Cortex of kidney (tissue), 1 donor: ENCODE measurements around the gene SLC38A5.
"Not testable (repeated sequence)": the region's sequence is repeated elsewhere in the genome, so short reads cannot be mapped to it uniquely, and the experiment has no call there.

Experiments
- DNase-seq: peaks from one replicate; lab custom pipeline; 2025; lab: John Stamatoyannopoulos, UW

SLC38A5 gene

DNA sequence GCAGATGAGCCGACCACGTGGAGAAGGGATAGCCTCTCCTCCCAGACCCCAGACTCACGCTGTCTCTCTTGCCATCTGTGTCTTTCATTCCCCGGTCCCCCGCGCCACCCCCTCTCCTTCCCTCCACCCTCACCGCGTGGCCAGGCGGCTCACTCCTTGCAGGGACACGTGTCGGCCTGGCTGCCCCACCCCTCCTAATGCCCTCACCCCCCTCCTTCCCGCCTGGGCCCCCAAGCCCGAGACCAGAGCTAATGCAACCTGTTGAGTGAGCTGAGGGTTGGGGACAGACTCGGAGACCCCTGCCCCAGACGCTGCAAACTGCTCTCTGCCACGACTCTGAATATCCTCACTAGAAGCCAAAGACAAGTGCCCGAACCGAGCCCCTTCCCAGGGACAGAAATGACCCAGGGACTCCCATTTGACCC, 1.8 kb downstream of the SLC38A5 start:
- no peak for DNase-seq

DNA sequence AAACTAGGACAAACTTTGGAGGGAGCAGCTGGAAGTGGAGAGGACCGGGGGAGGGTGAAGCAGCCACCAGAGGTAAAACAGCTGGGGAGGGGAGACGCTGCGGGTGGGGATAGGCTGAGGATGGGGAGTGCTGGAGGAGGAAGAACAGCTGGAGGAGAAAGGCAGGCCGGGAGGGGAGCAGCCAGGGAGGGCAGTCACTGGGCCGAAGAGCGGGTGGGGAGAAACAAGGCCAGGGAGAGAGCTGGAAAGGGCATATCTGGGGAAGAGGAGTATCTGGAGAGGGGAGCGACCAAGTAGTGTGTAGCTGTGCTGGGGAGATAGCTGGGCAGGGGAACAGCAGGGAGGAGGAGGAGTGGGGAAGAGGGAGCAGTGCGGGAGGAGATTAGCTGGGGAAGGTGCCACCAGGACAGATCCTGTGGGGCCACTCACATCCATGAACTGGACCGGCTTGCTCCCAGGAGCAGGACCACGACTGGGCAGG, 2.7 kb downstream of the SLC38A5 start:
- DNase-seq, result no peak

DNA sequence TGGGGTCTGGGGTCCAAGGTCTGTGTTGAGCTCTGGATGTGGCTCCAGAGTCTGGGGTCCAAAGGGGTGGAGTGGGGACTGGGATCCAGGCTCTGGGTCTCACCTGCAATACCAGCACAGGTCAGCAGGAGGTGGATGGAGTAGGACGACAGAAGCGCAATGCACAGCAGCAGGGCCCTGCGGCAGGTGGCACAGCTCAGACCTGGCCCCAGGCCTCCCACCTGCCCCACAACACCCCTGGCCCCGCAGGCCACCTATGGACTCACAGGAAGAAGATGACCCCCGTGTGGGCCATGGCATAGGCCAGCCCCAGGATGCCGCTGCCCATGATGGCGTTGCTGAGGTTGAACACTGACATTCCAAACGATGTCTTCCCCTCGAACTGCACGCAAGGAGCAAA, 3.4 kb downstream of the SLC38A5 start:
- no peak for DNase-seq

DNA sequence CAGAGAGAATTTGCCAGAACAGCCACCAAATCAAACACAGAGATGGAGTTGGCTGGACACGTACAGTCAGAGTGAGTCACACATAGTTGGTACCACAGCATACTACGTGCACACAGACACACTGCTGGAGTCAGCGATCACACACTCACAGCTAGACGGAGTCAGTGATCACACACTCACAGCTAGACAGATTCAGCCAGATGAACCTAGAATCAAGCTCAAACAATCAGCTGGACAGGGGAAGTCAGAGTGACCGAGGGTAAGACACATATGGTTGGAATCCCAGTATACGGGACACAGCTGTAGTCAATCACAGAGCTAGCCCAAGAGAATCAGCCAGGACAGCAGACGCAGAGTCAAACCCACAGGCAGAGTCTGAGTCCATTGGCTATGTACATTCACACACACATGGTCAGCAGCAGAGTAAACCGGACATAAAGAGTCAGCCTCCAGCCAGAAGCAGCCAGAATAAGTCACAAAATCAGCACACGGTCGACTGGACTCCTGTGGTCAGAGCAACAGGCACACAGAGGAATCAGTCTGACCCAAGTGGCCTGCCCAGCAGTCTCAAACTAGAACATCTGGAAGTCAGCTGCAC, 4.6 kb downstream of the SLC38A5 start:
- DNase-seq, result no peak

DNA sequence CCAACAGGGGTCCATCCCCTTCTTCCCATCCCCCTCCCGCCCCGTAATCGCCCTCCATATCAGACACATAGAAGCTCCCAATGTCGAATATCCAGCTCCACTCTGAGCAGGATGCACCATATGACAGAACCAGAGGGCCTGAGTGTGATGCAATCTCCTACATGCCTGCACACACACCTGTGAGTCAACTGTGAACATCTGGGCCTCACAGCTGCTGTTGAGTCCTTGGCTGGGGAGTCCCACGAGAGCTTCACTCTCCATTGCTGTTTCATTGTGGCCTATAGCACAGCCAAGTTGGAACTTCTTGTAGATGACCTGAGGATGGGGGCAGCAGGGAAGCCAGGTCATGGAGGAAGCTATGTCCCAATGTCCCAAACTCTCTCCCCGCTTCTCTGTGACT, 8.2 kb downstream of the SLC38A5 start:
- DNase-seq, result no peak

DNA sequence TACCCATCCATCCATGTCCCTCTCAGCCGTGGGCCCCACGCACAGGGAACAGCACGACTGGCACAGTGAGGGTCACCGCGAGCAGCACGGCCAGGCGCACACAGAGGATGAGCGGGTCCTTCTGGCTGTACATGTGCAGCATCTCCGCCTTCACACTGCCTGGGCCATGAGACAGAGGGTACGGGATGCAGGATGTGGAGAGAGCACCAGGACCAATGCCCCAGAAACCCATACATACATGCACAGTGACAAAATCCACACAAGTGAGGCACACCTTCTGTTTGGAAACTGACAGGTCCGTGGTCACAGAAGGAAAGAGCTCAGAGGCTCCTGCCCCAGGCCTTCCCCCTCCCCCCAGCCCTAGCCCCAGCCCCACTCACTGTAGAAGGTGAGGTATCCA, 9.5 kb downstream of the SLC38A5 start:
- DNase-seq, result no peak

DNA sequence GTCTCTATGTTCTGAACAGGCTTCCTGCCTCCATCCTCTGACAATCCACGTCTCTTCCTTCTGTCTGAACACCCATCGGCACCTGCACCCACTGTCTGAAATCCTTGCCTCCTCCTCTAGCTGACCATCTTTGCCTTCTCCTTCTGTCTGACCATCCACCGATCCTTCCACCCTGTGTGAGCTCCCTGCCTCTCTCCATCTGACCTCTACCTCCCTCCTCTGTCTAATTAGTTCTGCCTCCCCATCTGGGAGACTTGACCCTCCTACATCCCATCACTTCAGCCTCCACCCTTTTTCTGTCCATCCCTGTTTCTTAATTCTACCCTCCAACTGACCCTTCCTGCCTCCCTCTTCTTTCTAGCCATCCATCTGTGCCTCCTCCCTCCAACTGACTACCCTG, 10.0 kb downstream of the SLC38A5 start:
- DNase-seq, result no peak

DNA sequence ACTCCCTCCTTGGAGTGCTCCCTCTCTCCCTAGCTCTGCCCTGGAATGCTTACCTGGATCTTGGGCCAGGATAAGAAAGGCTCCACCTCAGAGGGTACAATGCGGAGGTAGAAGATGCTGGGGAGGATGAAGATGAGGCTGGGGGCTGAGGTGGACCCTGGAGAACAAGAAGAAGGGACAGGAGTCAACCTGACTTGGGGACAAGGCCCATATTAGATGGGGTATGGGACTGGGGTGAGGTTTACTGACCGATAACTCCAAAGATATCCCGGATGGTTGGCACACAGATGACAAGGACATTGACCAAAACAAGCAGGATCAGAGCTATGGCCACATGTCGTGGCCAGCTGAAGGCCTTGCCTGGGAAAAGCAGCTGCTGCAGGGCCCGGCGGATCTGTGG, 10.6 kb downstream of the SLC38A5 start:
- DNase-seq, result no peak

DNA sequence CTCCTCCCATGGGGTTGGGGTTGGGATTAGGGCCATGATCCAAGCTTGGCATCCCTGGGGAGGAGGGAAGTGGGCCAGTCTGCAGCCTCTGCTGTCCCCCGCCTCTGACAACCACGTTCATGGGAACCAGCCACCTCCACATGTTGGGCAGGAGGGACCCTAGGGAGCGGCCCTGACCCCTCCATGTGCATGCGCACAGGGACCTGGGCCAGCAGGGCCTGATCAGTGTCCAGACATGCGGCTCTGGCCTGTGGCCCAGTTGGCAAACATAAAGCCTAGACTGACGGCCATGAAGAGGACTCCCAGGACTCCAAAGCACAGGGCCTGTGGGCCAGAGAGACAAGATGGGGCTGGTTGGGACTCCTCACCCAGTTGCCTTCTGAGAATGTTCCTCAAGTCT, 11.3 kb downstream of the SLC38A5 start:
- no peak for DNase-seq

DNA sequence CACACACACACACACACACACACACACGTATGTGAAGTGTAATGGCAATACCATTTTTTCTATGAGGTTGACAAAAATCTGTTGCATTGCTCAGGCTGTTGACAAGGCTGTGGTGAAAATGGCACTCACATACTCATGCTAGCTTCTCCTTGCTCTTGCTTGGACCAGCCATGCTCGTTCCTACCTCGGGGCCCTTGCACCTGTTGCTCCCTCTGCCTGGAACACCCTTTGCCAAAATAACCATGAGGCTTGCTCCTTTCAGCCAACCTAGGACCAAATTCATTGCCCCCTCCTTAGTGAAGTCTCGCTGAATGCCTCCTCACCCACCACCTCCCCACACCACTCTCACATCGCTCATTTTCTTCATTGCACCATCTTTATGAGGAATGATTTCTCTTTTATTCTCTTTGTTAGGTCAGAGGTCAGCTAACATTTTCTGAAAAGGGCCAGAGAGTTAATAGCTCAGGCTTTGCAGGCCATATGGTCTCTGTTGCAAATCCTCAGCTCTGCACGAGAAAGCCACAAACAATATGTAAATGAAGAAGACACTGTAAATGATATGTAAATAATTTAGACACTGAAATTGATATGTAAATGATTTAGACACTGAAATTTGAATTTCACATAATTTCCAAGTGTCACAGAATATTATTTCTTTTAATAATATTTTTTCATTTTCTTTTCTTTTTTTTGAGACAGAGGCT, 13.3 kb downstream of the SLC38A5 start:
- no peak for DNase-seq

DNA sequence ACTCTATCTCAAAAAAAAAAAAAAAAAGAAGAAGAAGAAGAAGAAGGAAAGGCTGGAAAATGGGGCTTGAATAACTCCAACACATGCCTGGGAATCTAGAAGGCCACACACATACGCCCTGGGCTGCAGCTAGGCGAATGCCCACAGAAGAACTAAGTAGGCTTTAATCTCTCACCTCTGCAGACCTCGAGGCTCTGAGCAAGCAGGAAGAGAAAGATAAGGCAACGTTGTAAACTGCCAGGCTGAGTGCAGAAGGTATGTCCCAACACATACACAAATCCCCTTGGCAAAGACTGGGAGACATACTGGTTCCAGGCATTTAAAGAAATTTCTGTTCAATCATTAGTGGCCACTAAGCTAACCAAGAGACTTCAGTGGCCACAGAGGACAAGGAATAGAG, 18.4 kb downstream of the SLC38A5 start:
- no peak for DNase-seq

DNA sequence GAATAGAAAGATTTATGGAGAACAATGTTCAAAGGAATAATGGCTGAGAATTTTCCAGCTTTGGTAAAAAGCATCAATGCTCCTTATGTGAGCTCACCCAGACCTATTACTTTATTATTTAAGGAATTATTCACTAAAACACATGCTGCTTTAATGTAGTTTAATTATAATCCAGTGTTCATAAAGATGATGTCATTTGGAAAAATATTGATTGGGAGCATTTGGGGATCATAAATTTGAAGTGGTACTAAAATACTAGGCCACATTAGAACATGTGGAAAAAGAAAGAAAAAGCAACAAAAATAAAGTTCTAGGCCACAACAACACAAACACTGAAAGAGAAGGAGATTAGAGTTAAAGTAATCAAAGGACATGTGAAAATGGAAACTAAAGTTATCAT, 20.0 kb downstream of the SLC38A5 start:
- DNase-seq, result no peak

DNA sequence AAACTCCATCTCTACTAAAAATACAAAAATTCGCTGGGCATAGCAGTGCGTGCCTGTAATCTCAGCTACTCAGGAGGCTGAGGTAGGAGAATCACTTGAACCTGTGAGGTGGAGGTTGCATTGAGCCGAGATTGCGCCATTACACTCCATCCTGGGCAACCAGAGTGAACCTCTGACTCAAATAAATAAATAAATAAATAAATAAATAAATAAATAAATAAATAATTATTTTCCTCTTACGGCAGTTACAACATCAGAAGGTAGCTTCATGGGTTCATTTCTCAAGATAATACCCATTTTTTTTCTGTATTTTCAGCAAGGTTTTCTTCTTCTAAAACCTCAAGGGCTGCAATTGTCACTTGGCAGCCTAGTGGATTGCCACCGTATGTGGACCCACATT, 22.9 kb downstream of the SLC38A5 start:
- not testable (repeated sequence) for DNase-seq

DNA sequence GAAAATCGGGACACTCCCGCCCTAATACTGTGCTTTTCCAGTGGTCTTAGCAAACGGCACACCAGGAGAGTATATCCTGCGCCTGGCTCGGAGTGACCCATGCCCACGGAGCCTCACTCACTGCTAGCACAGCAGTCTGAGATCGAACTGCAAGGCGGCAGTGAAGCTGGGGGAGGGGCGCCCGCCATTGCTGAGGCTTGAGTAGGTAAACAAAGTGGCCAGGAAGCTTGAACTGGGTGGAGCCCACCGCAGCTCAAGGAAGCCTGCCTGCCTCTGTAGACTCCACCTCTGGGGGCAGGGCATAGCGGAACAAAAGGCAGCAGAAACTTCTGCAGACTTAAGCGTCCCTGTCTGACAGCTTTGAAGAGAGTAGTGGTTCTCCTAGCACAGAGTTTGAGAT, 36.3 kb downstream of the SLC38A5 start:
- DNase-seq, result not testable (repeated sequence)

DNA sequence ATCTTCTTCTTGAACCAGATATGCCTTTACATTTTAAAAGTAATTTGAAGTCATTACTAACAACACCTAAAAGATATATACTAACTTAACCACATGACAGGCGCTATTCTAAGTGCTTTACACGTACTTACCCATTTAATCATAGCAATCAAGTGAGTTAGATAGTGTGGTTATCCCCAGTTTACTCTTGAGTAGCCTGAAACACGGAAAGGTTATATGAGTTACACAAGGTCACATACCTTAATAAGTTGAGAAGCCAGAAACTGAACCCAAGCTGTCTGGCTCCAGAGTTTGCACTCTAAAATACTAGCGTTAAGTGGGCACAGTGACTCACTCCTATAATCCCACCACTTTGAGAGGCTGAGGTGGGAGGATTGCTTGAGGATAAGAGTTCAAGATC, 39.9 kb downstream of the SLC38A5 start:
- DNase-seq, result not testable (repeated sequence)

DNA sequence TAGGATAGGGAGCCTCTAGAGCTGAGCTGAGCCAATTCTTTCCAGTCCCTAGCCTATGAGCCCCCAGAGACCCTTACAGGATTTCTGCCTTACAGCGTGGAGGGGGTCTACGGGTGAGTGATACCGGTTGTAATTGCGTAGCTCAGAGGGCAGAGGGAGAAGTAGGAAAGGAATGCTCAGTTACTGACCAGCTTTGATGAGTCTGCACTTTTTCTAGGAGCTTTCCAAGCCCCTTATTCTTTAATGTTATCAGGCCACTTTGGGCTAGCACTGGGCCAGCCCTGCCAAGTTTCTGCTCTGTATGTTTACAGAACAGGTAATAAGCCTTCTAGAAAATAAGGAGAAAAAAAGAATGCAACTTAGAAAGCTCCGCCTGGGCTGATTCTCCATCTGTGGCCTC, 40.5 kb downstream of the SLC38A5 start:
- not testable (repeated sequence) for DNase-seq

DNA sequence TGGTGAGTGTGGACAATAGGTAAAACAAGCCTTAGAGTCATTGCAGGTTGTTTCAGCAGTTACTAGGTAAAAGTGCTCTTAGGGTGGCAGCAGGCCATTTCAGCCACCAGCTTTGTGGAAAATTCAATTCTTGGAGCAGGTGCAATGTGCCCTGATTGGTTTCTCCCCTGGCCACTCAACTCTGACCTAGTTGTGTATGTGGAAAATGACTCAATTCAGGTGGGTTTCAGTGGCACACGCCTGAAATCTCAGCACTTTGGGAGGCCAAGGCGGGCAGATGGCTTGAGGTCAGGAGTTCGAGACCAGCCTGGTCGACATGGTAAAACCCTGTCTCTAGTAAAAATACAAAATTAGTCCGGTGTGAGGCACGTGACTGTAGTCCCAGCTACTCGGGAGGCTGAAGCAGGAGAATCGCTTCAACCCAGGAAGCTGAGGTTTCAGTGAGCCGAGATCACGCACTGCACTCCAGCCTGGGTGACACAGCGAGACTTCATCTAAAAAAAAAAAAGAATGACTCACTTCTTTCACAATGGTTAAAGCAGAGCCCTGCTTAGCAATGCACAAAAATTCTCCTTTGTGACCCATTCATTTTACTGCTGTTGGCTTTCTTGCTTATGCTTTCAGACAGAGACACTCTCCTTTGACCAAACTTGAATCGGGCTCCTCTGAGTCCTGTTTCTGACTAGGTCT, 42.9 kb downstream of the SLC38A5 start:
- not testable (repeated sequence) for DNase-seq

DNA sequence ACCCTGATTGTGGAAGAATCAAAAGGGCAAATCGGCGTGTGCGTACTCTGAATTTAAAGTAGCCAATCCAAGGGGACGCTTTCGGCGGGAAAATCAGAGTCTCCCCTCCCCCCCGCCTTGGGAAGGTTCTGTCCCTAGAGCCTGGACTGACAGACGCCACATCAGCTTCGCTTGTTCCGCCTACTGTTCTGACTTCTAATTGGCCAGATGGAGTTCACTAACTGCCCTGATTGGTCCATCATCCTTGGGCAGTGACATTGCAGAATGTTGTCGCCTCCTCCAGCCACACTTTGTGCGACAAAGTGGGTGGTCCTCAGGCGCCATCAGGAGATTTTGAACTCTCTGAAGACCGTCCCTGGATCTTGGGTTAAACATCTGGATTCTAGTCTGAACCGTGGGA, 58.2 kb downstream of the SLC38A5 start, which contains the start of gene SSX4B:
Gene SSX4B, minus strand, starts transcription at position 101 of the 400 bp plus-strand sequence. CDS start 588 bp downstream, outside the sequence.
- DNase-seq, result not testable (repeated sequence)
